AG04450 (cell line): ENCODE data around the gene MISP3. TPM values are rescaled to one million over a fixed set of nuclear protein-coding genes. Genes with fewer than 3 reads are reported as not detected.
A peak's percentile ranks its signal among the peaks of the same experiment; 100 is the strongest.

Experiments
- CTCF ChIA-PET: fragments of 300-600, 350-600 bp; formaldehyde crosslinking; extraction: SDS; loops from one replicate; lab custom pipeline; 2022; ENCODE audit warnings: antibody characterized with exemption, inconsistent platforms; lab: Charles Lee
- POLR2A ChIA-PET: fragments of 350-600 bp; formaldehyde crosslinking; extraction: SDS; loops from one replicate; lab custom pipeline; 2021; ENCODE audit warnings: antibody characterized with exemption, inconsistent platforms; lab: Yijun Ruan, JAX
- DNase-seq: peaks from one replicate; pipeline ENCODE4 v3.0.0-alpha.2; 2011; ENCODE audit warnings: low read depth, low spot score
- H3K27ac ChIP-seq: one replicate; pipeline ENCODE4 v1.5.1; 2012; ENCODE audit warnings: low read depth, low read length, control low read depth
- H3K27me3 ChIP-seq: one replicate; pipeline ENCODE4 v1.6.0; 2012; ENCODE audit warnings: low read length; ENCODE audit not compliant: control insufficient read depth, insufficient read depth
- H3K4me3 ChIP-seq: 2 replicates; pipeline ENCODE4 v1.5.1; 2011; ENCODE audit warnings: mild to moderate bottlenecking, low read depth, low read length, control low read depth
- H3K9me3 ChIP-seq: 2 replicates; pipeline ENCODE4 v1.5.1; 2012; ENCODE audit warnings: low read length; ENCODE audit not compliant: control insufficient read depth, insufficient read depth
- polyA plus RNA-seq: library from polyadenylated mRNA; depleted of rRNA; stranded (reverse); fragments of >200 nt; gene quantifications from 2 replicates; pipeline ENCODE4 v1.2.3, GENCODE V29; 2011
- TF ChIP-seq, protein P1 (sequence below): IDR thresholded peaks from 2 replicates; pipeline ENCODE4 v1.5.1; 2011; ENCODE audit warnings: low read depth, low read length, control low read depth, inconsistent platforms

MISP3 gene
- polyA plus RNA-seq, 1 experiment = 0.27 TPM

DNA sequence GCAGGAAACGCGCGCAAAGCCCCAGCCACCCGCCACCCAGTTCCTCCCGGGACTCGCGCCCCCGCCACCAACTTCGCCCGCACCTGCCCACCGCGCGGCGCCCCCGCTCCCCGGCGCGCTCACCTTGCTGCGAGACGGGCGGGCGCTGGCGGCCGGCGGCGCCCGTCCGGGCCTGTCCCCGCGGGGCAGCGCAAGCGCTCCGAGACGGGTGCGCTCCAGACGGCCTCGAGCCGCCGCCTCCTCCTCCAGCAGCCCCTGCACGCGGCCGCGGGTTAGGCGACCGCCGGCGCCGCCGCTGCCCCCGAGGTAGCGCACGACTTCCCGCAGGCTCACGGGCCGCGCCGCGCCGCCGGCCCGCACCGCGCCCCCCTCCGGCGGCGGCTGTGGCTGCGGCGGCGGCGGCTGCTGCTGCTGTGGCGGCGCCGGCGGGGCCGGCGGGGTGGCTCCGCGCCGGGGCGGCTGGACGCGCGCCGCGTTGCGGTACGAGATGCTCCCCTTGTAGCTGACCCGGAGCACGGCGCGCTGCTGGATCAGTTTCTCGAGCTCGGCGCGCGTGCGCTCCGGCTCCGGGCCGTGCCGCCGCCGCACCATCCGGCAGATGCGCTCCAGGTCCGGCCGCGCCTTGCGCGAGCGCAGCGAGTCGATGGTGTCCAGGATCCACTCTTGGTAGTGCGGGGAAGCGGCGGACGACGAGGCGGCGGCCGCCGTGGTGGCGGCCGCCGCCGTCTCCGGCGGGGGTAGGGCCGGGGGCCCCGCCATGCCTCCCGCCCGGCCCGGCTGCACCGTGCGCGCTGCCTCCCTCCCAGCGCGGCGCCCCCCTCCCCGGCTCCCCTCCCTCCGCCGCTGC lies 17.3 kb downstream of the MISP3 start:
- POLR2A ChIA-PET = no interaction called here
- CTCF ChIA-PET = no interaction called here
- H3K27ac ChIP-seq = no peak overlapping the region

DNA sequence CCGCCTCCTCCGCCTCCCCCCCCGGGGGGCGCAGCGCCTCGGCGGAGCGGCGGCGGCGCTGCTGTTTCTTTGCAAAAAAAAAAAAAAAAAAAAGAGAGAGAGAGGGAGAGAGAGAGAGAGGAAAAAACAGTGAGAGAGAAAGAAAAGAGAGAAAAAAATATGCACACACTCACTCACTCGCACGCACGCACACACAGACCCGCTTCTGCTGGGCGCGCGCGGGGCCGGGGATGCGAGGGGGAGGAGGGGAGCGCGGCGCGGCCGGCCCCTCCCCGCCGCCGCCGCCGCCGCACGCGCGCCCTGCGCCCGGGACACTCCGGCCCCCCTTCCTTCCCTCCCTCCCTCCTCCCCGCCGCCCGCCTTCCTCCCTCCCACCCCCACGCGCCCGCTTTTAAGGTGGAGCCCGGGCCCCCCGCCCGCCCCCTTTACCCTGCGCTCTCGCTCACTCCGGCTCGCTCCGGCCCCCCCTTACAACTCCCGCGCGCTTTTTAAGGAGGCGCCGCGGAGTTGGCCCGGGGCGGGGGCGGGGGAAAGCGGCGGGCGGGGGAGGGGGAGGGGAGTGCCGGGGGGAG lies 18.0 kb downstream of the MISP3 start, which contains the start of gene SAMD1:
Gene SAMD1 (minus strand): TSS at position 243 of the 572 bp plus-strand sequence.
- POLR2A ChIA-PET = no interaction called here
- peak within 1 kb of the TSS; percentile 47 for H3K27ac ChIP-seq
- TF ChIP-seq, protein P1, sequence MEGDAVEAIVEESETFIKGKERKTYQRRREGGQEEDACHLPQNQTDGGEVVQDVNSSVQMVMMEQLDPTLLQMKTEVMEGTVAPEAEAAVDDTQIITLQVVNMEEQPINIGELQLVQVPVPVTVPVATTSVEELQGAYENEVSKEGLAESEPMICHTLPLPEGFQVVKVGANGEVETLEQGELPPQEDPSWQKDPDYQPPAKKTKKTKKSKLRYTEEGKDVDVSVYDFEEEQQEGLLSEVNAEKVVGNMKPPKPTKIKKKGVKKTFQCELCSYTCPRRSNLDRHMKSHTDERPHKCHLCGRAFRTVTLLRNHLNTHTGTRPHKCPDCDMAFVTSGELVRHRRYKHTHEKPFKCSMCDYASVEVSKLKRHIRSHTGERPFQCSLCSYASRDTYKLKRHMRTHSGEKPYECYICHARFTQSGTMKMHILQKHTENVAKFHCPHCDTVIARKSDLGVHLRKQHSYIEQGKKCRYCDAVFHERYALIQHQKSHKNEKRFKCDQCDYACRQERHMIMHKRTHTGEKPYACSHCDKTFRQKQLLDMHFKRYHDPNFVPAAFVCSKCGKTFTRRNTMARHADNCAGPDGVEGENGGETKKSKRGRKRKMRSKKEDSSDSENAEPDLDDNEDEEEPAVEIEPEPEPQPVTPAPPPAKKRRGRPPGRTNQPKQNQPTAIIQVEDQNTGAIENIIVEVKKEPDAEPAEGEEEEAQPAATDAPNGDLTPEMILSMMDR = no peak

More for the DNA sequence above, 17.3 kb downstream of the MISP3 start:
- Histone ChIP-seq H3K4me3 (peak overlapping the region; percentile 77), H3K27me3 (no peaks in the 10 kb centered on the region), H3K9me3 (peaks cover 12% of the 10 kb centered on the region; the same call in 1 of the 2 replicates)
- TF ChIP-seq, protein P1 = no peak
- no peak for DNase-seq

GRCh38 chr19:14091081-14091812 lies 18.7 kb downstream of the MISP3 start:
- H3K27ac ChIP-seq = peak overlapping the region; percentile 47
- ChIA-PET CTCF (interaction anchor here (0.6 to 1.0 kb wide), 2 partner anchors 41 to 45 kb away, joined by 3 to 5 read pairs; partner anchors contain the start of gene ASF1B), POLR2A (interaction anchor here (1.0 kb wide), 1 partner anchor 27 kb away, joined by 3 read pairs; no protein-coding TSS in a partner anchor)

More for the DNA sequence above, 18.0 kb downstream of the MISP3 start, which contains the start of gene SAMD1:
- Histone ChIP-seq H3K27me3 (no peaks in the 10 kb centered on the region), H3K9me3 (peaks cover 12% of the 10 kb centered on the region; the same call in 1 of the 2 replicates), H3K4me3 (peak within 1 kb of the TSS; percentile 77)
- CTCF ChIA-PET = interaction anchor here (0.6 kb wide), 1 partner anchor 41 kb away, joined by 3 read pairs; no protein-coding TSS in a partner anchor
- peak; percentile 68 for DNase-seq

GRCh38 chr19:14091813-14092462 lies 19.4 kb downstream of the MISP3 start:
- ChIA-PET CTCF (interaction anchor here (1.0 kb wide), 1 partner anchor 45 kb away, joined by 5 read pairs; the partner anchor contains the start of gene ASF1B), POLR2A (interaction anchor here (1.0 kb wide), 1 partner anchor 27 kb away, joined by 3 read pairs; no protein-coding TSS in a partner anchor)
- Histone ChIP-seq H3K27me3 (no peaks in the 10 kb centered on the region), H3K9me3 (peaks cover 12% of the 10 kb centered on the region; the same call in 1 of the 2 replicates), H3K4me3 (peak overlapping the region; percentile 77), H3K27ac (no peak overlapping the region)
- TF ChIP-seq, protein P1 = no peak; the same call in 1 of the 2 replicates
- DNase-seq = no peak

More at GRCh38 chr19:14091081-14091812, 18.7 kb downstream of the MISP3 start:
- Histone ChIP-seq H3K27me3 (no peaks in the 10 kb centered on the region), H3K4me3 (peak overlapping the region; percentile 77), H3K9me3 (peaks cover 12% of the 10 kb centered on the region; the same call in 1 of the 2 replicates)
- DNase-seq = no peak
- TF ChIP-seq, protein P1 = peak; percentile 37
